HepG2 (cell line): ENCODE data around the gene BIRC5. TPM values are rescaled to one million over a fixed set of nuclear protein-coding genes. Genes with fewer than 3 reads are reported as not detected.

Experiments
- FIP1L1 ChIP-seq: fragments of 200-400 bp; formaldehyde crosslinking; IDR thresholded peaks from 2 replicates; pipeline ENCODE4 v1.6.1; 2018; ENCODE audit warnings: low read depth, mild to moderate bottlenecking, low read length, moderate library complexity, borderline replicate concordance; ENCODE audit not compliant: insufficient read depth
- HMGXB4 ChIP-seq, 2 experiments: sonication (generic) in 1 of 2; formaldehyde crosslinking in 1 of 2; IDR thresholded peaks; 2 replicates each; pipeline versions ENCODE4 v1.4.0 to v1.6.1; 2018 to 2020; ENCODE audit warnings: missing genetic modification reagents in 2 of 2, borderline replicate concordance in 1 of 2, low read depth in 1 of 2, mild to moderate bottlenecking in 1 of 2, missing biosample characterization in 1 of 2
- KLF16 ChIP-seq, 2 experiments: sonication (generic) in 1 of 2; formaldehyde crosslinking in 1 of 2; IDR thresholded peaks; 2 replicates each; pipeline versions ENCODE4 v1.6.1 to v1.8.0; 2016 to 2023; ENCODE audit warnings: missing genetic modification reagents in 2 of 2, missing compliant biosample characterization in 1 of 2
- MBNL3 ChIP-seq: fragments of 250-450 bp; sonication (Bioruptor Pico); conservative IDR thresholded peaks from 2 replicates; pipeline ENCODE4 v1.8.0; 2022; ENCODE audit warnings: mild to moderate bottlenecking, inconsistent platforms
- NCOR1 ChIP-seq: fragments of 200-600 bp; sonication (generic); IDR thresholded peaks from 2 replicates; pipeline ENCODE4 v1.7.0; 2017; ENCODE audit warnings: antibody characterized with exemption, low read length, borderline replicate concordance
- PCBP1 ChIP-seq: fragments of 200-400 bp; formaldehyde crosslinking; IDR thresholded peaks from 2 replicates; pipeline ENCODE4 v1.6.1; 2017; ENCODE audit warnings: mild to moderate bottlenecking, low read depth, low read length, borderline replicate concordance
- PRDM4 ChIP-seq: sonication (generic); formaldehyde crosslinking; IDR thresholded peaks from 2 replicates; pipeline ENCODE4 v1.9.0; 2021; ENCODE audit warnings: missing genetic modification reagents, borderline replicate concordance
- PRMT3 ChIP-seq: sonication (generic); formaldehyde crosslinking; IDR thresholded peaks from 2 replicates; pipeline ENCODE4 v1.8.1; 2022; ENCODE audit warnings: low read depth, mild to moderate bottlenecking, moderate library complexity, missing genetic modification reagents, borderline replicate concordance
- PTBP1 ChIP-seq: fragments of 200-400 bp; formaldehyde crosslinking; IDR thresholded peaks from 2 replicates; pipeline ENCODE4 v1.6.1; 2018; ENCODE audit warnings: low read length, low read depth; ENCODE audit not compliant: poor library complexity, severe bottlenecking
- RXRB ChIP-seq: IDR thresholded peaks from 2 replicates; pipeline ENCODE4 v1.6.1; 2016; ENCODE audit warnings: borderline replicate concordance, missing genetic modification reagents, missing compliant biosample characterization
- ZBTB26 ChIP-seq: IDR thresholded peaks from 2 replicates; pipeline ENCODE4 v1.6.1; 2016; ENCODE audit warnings: missing compliant biosample characterization, missing genetic modification reagents, borderline replicate concordance
- ZBTB7A ChIP-seq: sonication (generic); formaldehyde crosslinking; IDR thresholded peaks from 2 replicates; pipeline ENCODE4 v1.8.0; 2022; ENCODE audit warnings: mild to moderate bottlenecking, missing genetic modification reagents
- ZNF263 ChIP-seq: sonication (generic); formaldehyde crosslinking; IDR thresholded peaks from 2 replicates; pipeline ENCODE4 v1.4.0; 2020; ENCODE audit warnings: missing genetic modification reagents
- ZNF280D ChIP-seq: sonication (generic); formaldehyde crosslinking; IDR thresholded peaks from 2 replicates; pipeline ENCODE4 v1.5.1; 2020; ENCODE audit warnings: mild to moderate bottlenecking, missing genetic modification reagents
- ZNF557 ChIP-seq: sonication (generic); formaldehyde crosslinking; IDR thresholded peaks from 2 replicates; pipeline ENCODE4 v1.4.0; 2020; ENCODE audit warnings: missing genetic modification reagents
- ZSCAN21 ChIP-seq: sonication (generic); formaldehyde crosslinking; IDR thresholded peaks from 2 replicates; pipeline ENCODE4 v1.8.0; 2022; ENCODE audit warnings: mild to moderate bottlenecking, missing genetic modification reagents, moderate library complexity, borderline replicate concordance
- polyA plus RNA-seq, 8 experiments: library from polyadenylated mRNA; depleted of rRNA in 3 of 8; stranded (reverse) in 7 of 8; unstranded in 1 of 8; fragments of >200 nt; fragmentation: Illumina TruSeq in 4 of 8; extraction: Trizol in 4 of 8; gene quantifications; 2 replicates each; pipeline versions ENCODE4 v1.2.1 to v1.2.3, GENCODE V29; 2011 to 2016; ENCODE audit warnings: low read depth in 4 of 8, missing spikeins in 1 of 8, mixed read lengths in 1 of 8; ENCODE audit not compliant: insufficient read depth in 1 of 8
- total RNA-seq, 5 experiments: library from RNA; depleted of rRNA; stranded (reverse); fragments of >200 nt; fragmentation: Illumina TruSeq; extraction: Trizol; gene quantifications; 2 replicates each; pipeline ENCODE4 v1.2.3, GENCODE V29; 2016; ENCODE audit warnings: low read depth in 1 of 5

The BIRC5 gene
- total and polyA plus RNA-seq, 2 of the 13 experiments (the other 11 are each of a cell fraction or from before 2014, with no cell fraction given): 30.3 to 135 TPM

GRCh38 chr17:78263063-78263735, 49.1 kb downstream of the BIRC5 start (continued):
- TF ChIP-seq ZNF280D (CRISPR knock-in tag) (0 out of 2 replicates have a peak, but pooled peaks have one; percentile 61), MBNL3 (CRISPR knock-in tag) (no peak), PRMT3 (CRISPR knock-in tag) (no peak), FIP1L1 (no peak), NCOR1 (no peak), ZNF557 (CRISPR knock-in tag) (no peak), ZSCAN21 (CRISPR knock-in tag) (peak; percentile 79), PTBP1 (no peak), ZBTB26 (CRISPR knock-in tag) (peak; percentile 56; the same call in 1 of the 2 replicates), RXRB (CRISPR knock-in tag) (peak; percentile 90), ZNF263 (CRISPR knock-in tag) (peak; percentile 72; the same call in 1 of the 2 replicates), HMGXB4 (CRISPR knock-in tag; IDR thresholded peaks at IDR 0.05; ENCODE audit: borderline replicate concordance in 1 of 2, low read depth in 1 of 2) (peak; percentile 48 to 68; a peak in 1 of 4 replicates), PRDM4 (CRISPR knock-in tag) (no peak), ZBTB7A (peak; percentile 60), KLF16 (CRISPR knock-in tag; IDR thresholded peaks at IDR 0.05) (peak in 1 of 2 experiments; percentile 68; a peak in 2 of 4 replicates), PCBP1 (0 out of 2 replicates have a peak, but pooled peaks have one; percentile 21)
